Measurements from ENCODE around the gene IL18.

Gene IL18

DNA sequence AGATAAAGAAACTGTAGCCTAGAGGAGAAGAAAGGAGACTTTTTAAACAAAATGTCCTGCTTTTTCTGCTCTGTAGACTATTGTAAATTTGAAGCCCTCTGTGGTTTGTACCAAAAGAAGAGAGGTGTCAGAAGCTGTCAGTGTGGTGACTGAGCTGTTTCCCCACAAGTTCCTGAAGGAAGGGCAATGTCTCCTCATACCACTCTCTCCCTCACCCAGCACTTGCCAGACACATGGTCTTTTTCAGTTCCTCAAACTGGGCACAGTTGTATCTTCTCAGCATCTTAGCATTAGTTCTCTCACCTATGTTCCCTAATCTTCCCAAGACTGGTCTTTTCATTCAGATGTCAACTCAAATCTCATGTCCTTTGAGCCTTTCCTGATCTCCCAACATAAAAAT, 15.7 kb upstream of the IL18 start:
- TF ChIP-seq, protein P1, sequence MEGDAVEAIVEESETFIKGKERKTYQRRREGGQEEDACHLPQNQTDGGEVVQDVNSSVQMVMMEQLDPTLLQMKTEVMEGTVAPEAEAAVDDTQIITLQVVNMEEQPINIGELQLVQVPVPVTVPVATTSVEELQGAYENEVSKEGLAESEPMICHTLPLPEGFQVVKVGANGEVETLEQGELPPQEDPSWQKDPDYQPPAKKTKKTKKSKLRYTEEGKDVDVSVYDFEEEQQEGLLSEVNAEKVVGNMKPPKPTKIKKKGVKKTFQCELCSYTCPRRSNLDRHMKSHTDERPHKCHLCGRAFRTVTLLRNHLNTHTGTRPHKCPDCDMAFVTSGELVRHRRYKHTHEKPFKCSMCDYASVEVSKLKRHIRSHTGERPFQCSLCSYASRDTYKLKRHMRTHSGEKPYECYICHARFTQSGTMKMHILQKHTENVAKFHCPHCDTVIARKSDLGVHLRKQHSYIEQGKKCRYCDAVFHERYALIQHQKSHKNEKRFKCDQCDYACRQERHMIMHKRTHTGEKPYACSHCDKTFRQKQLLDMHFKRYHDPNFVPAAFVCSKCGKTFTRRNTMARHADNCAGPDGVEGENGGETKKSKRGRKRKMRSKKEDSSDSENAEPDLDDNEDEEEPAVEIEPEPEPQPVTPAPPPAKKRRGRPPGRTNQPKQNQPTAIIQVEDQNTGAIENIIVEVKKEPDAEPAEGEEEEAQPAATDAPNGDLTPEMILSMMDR (IDR thresholded peaks at IDR 0.05; ENCODE audit: control insufficient read depth, insufficient read depth, low read depth, low read length, missing control alignments), result no peak
- DNase-seq (ENCODE audit: low read depth), result no peak
- H3K4me3 ChIP-seq (ENCODE audit: control insufficient read depth, low read depth, low read length), result no peak overlapping the region

DNA sequence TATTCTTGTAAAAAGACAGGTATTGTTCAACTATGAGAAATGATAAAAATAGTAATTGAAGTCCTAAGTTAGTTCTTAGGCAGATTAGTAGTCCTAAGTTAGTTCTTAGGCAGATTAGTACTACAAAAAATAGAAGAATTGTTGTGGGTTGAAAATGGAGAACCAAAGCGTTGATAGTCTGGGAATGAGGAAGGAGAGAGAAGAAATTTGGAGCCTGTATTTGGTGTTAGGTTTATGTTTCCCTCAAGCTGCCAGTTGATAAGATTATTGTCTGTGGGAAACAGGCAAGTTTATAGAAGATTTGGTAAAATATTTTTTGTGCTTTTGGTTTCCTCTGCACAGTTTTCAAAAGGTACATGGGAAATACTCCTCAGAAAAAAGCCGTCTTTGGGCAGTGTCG, 15.0 kb upstream of the IL18 start:
- TF ChIP-seq, protein P1 (IDR thresholded peaks at IDR 0.05; ENCODE audit: control insufficient read depth, insufficient read depth, low read depth, low read length, missing control alignments), result no peak
- no peak overlapping the region for H3K4me3 ChIP-seq (ENCODE audit: control insufficient read depth, low read depth, low read length)
- DNase-seq (ENCODE audit: low read depth), result no peak

- TF ChIP-seq, protein P1 (IDR thresholded peaks at IDR 0.05; ENCODE audit: control insufficient read depth, insufficient read depth, low read depth, low read length, missing control alignments), result no peak
- DNase-seq (ENCODE audit: low read depth), result no peak
- no peak overlapping the region for H3K4me3 ChIP-seq (ENCODE audit: control insufficient read depth, low read depth, low read length)
Observed at GRCh38 chr11:112178428-112178827, 14.5 kb upstream of the IL18 start.

GRCh38 chr11:112177589-112177988, 13.7 kb upstream of the IL18 start:
- DNase-seq (ENCODE audit: low read depth), result no peak
- H3K4me3 ChIP-seq (ENCODE audit: control insufficient read depth, low read depth, low read length), result no peak overlapping the region
- TF ChIP-seq, protein P1 (IDR thresholded peaks at IDR 0.05; ENCODE audit: control insufficient read depth, insufficient read depth, low read depth, low read length, missing control alignments), result no peak

DNA sequence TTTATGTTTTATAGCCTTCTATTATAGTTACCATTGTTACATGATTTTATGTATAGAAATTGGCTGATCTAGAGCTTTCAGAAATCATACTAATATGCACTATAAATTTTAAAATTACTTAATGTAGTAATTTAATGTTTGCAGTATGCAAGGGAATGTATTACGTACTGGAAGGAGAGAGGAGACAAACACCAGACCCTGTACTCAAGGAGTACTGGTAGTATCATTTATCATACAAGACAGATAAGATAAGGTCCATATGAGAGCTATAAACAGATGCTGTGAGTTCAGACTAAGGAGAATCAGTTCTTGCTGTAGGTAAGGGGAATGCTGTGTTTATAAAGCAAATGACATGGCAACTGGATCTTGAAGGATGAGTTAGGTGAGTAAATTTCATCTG, 12.2 kb upstream of the IL18 start:
- no peak overlapping the region for H3K4me3 ChIP-seq (ENCODE audit: control insufficient read depth, low read depth, low read length)
- no peak for DNase-seq (ENCODE audit: low read depth)
- TF ChIP-seq, protein P1 (IDR thresholded peaks at IDR 0.05; ENCODE audit: control insufficient read depth, insufficient read depth, low read depth, low read length, missing control alignments), result no peak

GRCh38 chr11:112175599-112175952, 11.7 kb upstream of the IL18 start:
- TF ChIP-seq, protein P1 (IDR thresholded peaks at IDR 0.05; ENCODE audit: control insufficient read depth, insufficient read depth, low read depth, low read length, missing control alignments), result no peak
- peak overlapping the region; percentile 8 for H3K4me3 ChIP-seq (ENCODE audit: control insufficient read depth, low read depth, low read length)
- DNase-seq (ENCODE audit: low read depth), result no peak
